BE2C (cell line): ENCODE results near the gene ATP1A2.

ENCODE experiments used
- DNase-seq: peaks from one replicate; pipeline ENCODE4 v3.0.0-alpha.2; 2020
- H3K27me3 ChIP-seq: fragments of 250-450 bp; sonication (Bioruptor Pico); 2 replicates; pipeline ENCODE4 v1.5.1; 2020; ENCODE audit warnings: mild to moderate bottlenecking
- H3K36me3 ChIP-seq: fragments of 250-450 bp; sonication (Bioruptor Pico); 2 replicates; pipeline ENCODE4 v1.5.1; 2020; ENCODE audit warnings: mild to moderate bottlenecking
- H3K4me1 ChIP-seq: fragments of 250-450 bp; sonication (Bioruptor Pico); 2 replicates; pipeline ENCODE4 v1.5.1; 2020
- H3K4me3 ChIP-seq: 2 replicates; pipeline ENCODE4 v1.5.1; 2011; ENCODE audit warnings: low read depth, low read length
- H3K9me3 ChIP-seq: fragments of 250-450 bp; sonication (Bioruptor Pico); 2 replicates; pipeline ENCODE4 v1.5.1; 2020
- TF ChIP-seq, protein P1 (sequence below): IDR thresholded peaks from 2 replicates; pipeline ENCODE4 v1.5.1; 2012; ENCODE audit warnings: mild to moderate bottlenecking, low read depth, low read length

The ATP1A2 gene

GRCh38 chr1:160129558-160129957 is 14.0 kb downstream of the ATP1A2 start:
- TF ChIP-seq, protein P1, sequence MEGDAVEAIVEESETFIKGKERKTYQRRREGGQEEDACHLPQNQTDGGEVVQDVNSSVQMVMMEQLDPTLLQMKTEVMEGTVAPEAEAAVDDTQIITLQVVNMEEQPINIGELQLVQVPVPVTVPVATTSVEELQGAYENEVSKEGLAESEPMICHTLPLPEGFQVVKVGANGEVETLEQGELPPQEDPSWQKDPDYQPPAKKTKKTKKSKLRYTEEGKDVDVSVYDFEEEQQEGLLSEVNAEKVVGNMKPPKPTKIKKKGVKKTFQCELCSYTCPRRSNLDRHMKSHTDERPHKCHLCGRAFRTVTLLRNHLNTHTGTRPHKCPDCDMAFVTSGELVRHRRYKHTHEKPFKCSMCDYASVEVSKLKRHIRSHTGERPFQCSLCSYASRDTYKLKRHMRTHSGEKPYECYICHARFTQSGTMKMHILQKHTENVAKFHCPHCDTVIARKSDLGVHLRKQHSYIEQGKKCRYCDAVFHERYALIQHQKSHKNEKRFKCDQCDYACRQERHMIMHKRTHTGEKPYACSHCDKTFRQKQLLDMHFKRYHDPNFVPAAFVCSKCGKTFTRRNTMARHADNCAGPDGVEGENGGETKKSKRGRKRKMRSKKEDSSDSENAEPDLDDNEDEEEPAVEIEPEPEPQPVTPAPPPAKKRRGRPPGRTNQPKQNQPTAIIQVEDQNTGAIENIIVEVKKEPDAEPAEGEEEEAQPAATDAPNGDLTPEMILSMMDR, result no peak

DNA sequence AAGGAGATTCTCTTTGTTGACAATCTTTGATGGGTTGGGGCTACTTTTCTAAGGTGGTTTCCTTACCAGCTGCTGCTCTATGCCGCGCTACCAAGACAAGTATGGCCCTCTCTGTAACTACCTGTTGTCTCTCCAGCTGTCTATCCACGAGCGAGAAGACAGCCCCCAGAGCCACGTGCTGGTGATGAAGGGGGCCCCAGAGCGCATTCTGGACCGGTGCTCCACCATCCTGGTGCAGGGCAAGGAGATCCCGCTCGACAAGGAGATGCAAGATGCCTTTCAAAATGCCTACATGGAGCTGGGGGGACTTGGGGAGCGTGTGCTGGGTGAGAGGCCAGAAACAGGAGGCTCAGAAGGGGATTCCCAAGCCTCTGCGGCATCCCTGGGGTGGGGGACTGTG is 14.4 kb downstream of the ATP1A2 start:
- H3K4me1 ChIP-seq, result no peaks in the 10 kb centered on the region
- H3K4me3 ChIP-seq, result no peak overlapping the region
- TF ChIP-seq, protein P1, result no peak
- DNase-seq, result no peak
- no peaks in the 10 kb centered on the region for H3K36me3 ChIP-seq
- H3K9me3 ChIP-seq, result no peaks in the 10 kb centered on the region
- H3K27me3 ChIP-seq, result peaks cover 8% of the 10 kb centered on the region

More at GRCh38 chr1:160129558-160129957, 14.0 kb downstream of the ATP1A2 start:
- H3K36me3 ChIP-seq, result no peaks in the 10 kb centered on the region
- H3K27me3 ChIP-seq, result peaks cover 4% of the 10 kb centered on the region
- no peak for DNase-seq
- H3K9me3 ChIP-seq, result no peaks in the 10 kb centered on the region
- no peaks in the 10 kb centered on the region for H3K4me1 ChIP-seq
- no peak overlapping the region for H3K4me3 ChIP-seq

DNA sequence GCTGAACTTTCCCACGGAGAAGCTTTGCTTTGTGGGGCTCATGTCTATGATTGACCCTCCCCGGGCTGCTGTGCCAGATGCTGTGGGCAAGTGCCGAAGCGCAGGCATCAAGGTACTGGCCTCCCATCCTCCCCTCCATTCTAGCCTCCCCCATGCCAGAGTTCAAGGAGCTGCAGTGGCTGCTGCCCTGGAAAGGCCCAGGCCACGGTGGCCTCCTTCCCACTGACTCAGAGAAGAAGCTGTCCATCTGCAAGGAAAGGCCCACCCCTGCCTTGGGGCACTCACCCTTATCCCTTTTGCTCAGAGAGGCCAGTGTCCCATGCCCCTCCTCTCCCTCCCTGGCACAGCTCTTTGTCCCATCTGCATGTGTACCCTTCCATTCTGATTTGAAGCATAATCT is 14.9 kb downstream of the ATP1A2 start:
- Histone ChIP-seq H3K27me3 (peaks cover 13% of the 10 kb centered on the region), H3K9me3 (no peaks in the 10 kb centered on the region), H3K36me3 (no peaks in the 10 kb centered on the region), H3K4me3 (no peak overlapping the region), H3K4me1 (no peaks in the 10 kb centered on the region)
- DNase-seq, result no peak
- TF ChIP-seq, protein P1, result no peak

DNA sequence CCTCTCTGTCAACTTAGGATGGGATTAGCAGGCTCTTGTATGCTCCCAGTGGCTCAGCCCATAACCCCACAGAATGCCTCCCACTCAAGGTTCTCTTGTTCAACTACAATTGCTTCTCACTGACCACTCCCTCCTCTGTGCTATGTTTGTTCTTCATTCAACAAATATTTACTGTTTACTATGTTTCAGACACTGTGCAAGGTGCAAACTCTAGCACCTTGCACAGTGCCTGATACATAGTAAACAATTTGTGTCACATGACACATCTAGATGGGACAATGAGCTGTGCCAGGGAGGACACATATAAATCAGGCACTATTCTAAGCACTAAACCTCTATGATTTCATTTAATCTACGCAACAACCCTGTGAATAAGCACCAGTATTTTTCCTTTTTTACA is 15.4 kb downstream of the ATP1A2 start:
- peaks cover 13% of the 10 kb centered on the region for H3K27me3 ChIP-seq
- TF ChIP-seq, protein P1, result no peak
- no peaks in the 10 kb centered on the region for H3K4me1 ChIP-seq
- no peaks in the 10 kb centered on the region for H3K36me3 ChIP-seq
- no peaks in the 10 kb centered on the region for H3K9me3 ChIP-seq
- H3K4me3 ChIP-seq, result no peak overlapping the region
- no peak for DNase-seq

- Histone ChIP-seq H3K4me1 (no peaks in the 10 kb centered on the region), H3K36me3 (no peaks in the 10 kb centered on the region), H3K4me3 (no peak overlapping the region), H3K9me3 (no peaks in the 10 kb centered on the region), H3K27me3 (peaks cover 13% of the 10 kb centered on the region)
- TF ChIP-seq, protein P1, result no peak
- no peak for DNase-seq
Measured at GRCh38 chr1:160131803-160132565, 16.4 kb downstream of the ATP1A2 start.

DNA sequence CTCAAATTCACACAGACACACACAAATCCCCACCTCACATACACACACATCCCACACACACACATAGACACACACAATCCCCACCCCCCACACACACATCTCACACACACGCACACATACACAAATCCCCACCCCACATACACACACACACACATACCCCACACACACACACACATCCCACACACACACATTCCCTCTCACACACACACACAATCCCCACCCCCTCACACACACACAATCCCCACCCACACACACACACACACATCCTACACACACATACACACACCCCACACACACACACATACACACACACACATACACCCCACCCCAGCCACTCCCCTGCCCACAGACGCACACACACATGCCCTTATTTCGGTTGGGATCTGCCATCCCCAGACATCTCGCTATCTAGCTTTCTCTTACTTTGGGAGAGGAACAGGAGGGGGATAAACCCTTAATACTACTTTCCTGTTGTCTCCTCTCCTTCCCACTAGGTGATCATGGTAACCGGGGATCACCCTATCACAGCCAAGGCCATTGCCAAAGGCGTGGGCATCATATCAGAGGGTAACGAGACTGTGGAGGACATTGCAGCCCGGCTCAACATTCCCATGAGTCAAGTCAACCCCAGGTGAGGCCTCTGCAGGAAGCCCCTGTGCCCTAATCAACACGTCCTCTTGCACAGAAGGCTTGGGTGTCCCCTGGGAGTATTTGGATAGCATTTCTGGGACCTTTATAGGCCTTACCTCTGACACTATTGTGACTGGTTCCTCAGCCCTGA is 18.6 kb downstream of the ATP1A2 start:
- no peaks in the 10 kb centered on the region for H3K36me3 ChIP-seq
- DNase-seq, result no peak
- H3K9me3 ChIP-seq, result no peaks in the 10 kb centered on the region
- H3K27me3 ChIP-seq, result peaks cover 17% of the 10 kb centered on the region
- no peak overlapping the region for H3K4me3 ChIP-seq
- no peaks in the 10 kb centered on the region for H3K4me1 ChIP-seq
- TF ChIP-seq, protein P1, result no peak
